ENCODE measurements around the gene MAST2.

DNA sequence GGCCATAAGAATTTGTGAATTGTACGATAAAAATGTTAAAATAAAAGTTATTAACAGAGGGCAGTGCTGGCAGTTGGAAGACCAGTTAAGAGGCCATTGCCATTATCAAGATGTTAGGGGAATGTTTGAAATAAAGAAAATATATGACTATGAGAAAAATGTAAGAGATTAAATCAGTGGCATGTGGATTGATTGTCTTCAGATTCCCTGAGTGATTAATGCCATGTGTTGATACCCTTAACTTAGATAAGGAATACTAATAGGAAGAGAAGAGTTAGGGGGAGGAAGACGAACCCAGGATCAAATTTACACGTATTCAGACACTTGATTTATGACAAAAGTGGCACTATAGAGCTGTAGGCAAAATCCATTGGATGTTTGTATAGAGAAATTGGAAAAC, 173.2 kb downstream of the MAST2 start:
- TF ChIP-seq, protein P1, sequence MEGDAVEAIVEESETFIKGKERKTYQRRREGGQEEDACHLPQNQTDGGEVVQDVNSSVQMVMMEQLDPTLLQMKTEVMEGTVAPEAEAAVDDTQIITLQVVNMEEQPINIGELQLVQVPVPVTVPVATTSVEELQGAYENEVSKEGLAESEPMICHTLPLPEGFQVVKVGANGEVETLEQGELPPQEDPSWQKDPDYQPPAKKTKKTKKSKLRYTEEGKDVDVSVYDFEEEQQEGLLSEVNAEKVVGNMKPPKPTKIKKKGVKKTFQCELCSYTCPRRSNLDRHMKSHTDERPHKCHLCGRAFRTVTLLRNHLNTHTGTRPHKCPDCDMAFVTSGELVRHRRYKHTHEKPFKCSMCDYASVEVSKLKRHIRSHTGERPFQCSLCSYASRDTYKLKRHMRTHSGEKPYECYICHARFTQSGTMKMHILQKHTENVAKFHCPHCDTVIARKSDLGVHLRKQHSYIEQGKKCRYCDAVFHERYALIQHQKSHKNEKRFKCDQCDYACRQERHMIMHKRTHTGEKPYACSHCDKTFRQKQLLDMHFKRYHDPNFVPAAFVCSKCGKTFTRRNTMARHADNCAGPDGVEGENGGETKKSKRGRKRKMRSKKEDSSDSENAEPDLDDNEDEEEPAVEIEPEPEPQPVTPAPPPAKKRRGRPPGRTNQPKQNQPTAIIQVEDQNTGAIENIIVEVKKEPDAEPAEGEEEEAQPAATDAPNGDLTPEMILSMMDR (IDR thresholded peaks at IDR 0.05; ENCODE audit: low read length), result no peak
- TF ChIP-seq EZH2 (optimal IDR thresholded peaks at IDR 0.05; ENCODE audit: low read depth, low read length) (no peak), EZH2phosphoT487 (IDR thresholded peaks at IDR 0.05; ENCODE audit: low read length) (no peak)
